Gastrocnemius medialis (tissue), 4 donors: ENCODE data around the gene PFKFB2. TPM values are rescaled to one million over a fixed set of nuclear protein-coding genes. Genes with fewer than 3 reads are reported as not detected.

Source experiments
- ATAC-seq, 2 donors: fragments of 150-250 bp; one replicate each; pipeline ENCODE4 v1.9.1; 2016
- DNase-seq, 2 donors: peaks; one replicate each; pipeline ENCODE4 v3.0.0-alpha.2; 2019
- H3K27ac ChIP-seq, 4 donors: fragments of 200-600 bp; sonication (generic); 1 replicate in 1 of 4; 2 replicates in 3 of 4; pipeline ENCODE4 v1.5.1; 2016 to 2018; ENCODE audit warnings: mild to moderate bottlenecking in 2 of 4, moderate library complexity in 1 of 4
- H3K27me3 ChIP-seq, 3 donors: fragments of 200-600 bp; sonication (generic) in 2 of 3; 1 replicate in 1 of 3; 2 replicates in 2 of 3; pipeline versions ENCODE4 v1.5.1 to v1.6.0; 2016 to 2019; ENCODE audit warnings: mild to moderate bottlenecking in 1 of 3, moderate library complexity in 1 of 3
- H3K36me3 ChIP-seq, 2 donors: fragments of 200-600 bp; sonication (generic) in 1 of 2; one replicate each; pipeline ENCODE4 v1.5.1; 2017 to 2018
- H3K4me1 ChIP-seq, 2 donors: fragments of 200-600 bp; sonication (generic) in 1 of 2; one replicate each; pipeline ENCODE4 v1.5.1; 2016 to 2017; ENCODE audit warnings: mild to moderate bottlenecking in 2 of 2
- H3K4me3 ChIP-seq, 4 donors: fragments of 200-600 bp; sonication (generic) in 3 of 4; 1 replicate in 1 of 4; 2 replicates in 3 of 4; pipeline ENCODE4 v1.5.1; 2016 to 2019; ENCODE audit warnings: mild to moderate bottlenecking in 2 of 4
- H3K9me3 ChIP-seq, 3 donors: fragments of 200-600 bp; sonication (generic) in 2 of 3; 1 replicate in 1 of 3; 2 replicates in 2 of 3; pipeline ENCODE4 v1.5.1; 2016 to 2019
- POLR2A ChIP-seq, 2 donors: fragments of 450-650 bp; IDR thresholded peaks; one replicate each; pipeline ENCODE4 v1.6.1; 2017; ENCODE audit warnings: antibody characterized with exemption in 2 of 2, mild to moderate bottlenecking in 2 of 2, moderate library complexity in 2 of 2
- in situ Hi-C, 4 donors: fragments of 200-750 bp; cut with MboI; loops; one replicate each; pipeline versions ENCODE4 v1.15.0 to v1.8.0; 2017; ENCODE audit warnings: low sequenced_read_pairs in 4 of 4
- intact Hi-C: fragments of 100-400 bp; cut with DNase I; formaldehyde crosslinking; loops from one replicate; pipeline ENCODE4 v1.15.1; 2023; ENCODE audit warnings: low total_unique reads
- total RNA-seq, 4 donors: library from RNA; depleted of rRNA; stranded (reverse); fragments of >200 nt; gene quantifications; one replicate each; pipeline versions ENCODE4 v1.1.0 to v1.2.3, GENCODE V29; 2016
- TF ChIP-seq, protein P1 (sequence below), 5 experiments: fragments of 450-650 bp in 3 of 5; fragments of 200-600 bp in 2 of 5; sonication (generic) in 2 of 5; IDR thresholded peaks in 4 of 5; conservative IDR thresholded peaks in 1 of 5; 1 replicate in 4 of 5; 2 replicates in 1 of 5; pipeline ENCODE4 v1.5.1; 2016 to 2019; ENCODE audit warnings: antibody characterized with exemption in 5 of 5, mild to moderate bottlenecking in 3 of 5, moderate library complexity in 3 of 5

PFKFB2 gene
- total RNA-seq, 4 donors from 2014 or later = 35.5 to 40.3 (median 37.6) TPM

DNA sequence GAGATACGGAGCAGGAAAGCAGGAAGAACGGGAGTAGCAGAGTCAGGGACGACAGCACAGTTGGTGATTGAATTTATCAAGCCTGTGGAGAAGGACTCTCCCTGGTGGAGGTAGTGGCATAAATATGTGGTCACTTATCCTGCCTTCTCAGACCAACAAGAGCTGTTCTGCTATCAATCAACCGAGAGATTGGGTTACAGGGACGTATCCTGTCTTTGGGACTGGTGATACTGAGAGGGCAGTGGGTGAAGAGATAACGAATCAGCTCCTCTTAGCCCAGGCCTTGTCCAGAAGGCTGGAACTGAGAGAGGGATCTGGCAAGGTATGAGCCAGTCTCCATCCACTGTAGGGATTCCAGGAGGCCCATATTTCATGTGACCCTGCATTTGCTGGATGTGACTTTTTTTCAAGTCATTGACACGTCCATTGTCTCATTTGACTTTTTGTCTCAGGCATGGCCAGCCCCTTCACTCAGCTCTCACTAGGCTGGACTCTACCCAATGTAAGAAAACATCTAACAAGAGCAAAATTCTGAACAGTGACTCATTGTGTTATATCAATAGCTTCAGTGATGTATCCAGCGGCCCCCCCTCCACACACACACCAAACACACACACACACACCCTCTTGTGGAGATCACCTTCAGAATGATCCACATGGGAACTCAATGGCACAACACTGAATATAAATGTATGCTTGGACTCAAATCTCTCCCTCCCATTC, 31.8 kb upstream of the PFKFB2 start:
- intact Hi-C loops (no loop called here), in situ Hi-C loops (no loop called here)
- ATAC-seq (no peak), DNase-seq (no peak)
- Histone ChIP-seq H3K27ac (no peak overlapping the region), H3K9me3 (no peaks in the 10 kb centered on the region), H3K4me3 (no peak overlapping the region), H3K27me3 (no peaks in the 10 kb centered on the region), H3K4me1 (peaks cover 14 to 18% of the 10 kb centered on the region in 2 donors), H3K36me3 (no peaks in the 10 kb centered on the region)
- TF ChIP-seq, protein P1, sequence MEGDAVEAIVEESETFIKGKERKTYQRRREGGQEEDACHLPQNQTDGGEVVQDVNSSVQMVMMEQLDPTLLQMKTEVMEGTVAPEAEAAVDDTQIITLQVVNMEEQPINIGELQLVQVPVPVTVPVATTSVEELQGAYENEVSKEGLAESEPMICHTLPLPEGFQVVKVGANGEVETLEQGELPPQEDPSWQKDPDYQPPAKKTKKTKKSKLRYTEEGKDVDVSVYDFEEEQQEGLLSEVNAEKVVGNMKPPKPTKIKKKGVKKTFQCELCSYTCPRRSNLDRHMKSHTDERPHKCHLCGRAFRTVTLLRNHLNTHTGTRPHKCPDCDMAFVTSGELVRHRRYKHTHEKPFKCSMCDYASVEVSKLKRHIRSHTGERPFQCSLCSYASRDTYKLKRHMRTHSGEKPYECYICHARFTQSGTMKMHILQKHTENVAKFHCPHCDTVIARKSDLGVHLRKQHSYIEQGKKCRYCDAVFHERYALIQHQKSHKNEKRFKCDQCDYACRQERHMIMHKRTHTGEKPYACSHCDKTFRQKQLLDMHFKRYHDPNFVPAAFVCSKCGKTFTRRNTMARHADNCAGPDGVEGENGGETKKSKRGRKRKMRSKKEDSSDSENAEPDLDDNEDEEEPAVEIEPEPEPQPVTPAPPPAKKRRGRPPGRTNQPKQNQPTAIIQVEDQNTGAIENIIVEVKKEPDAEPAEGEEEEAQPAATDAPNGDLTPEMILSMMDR (IDR thresholded peaks at IDR 0.05 in 4 of 5, conservative IDR thresholded peaks at IDR 0.05 in 1 of 5) = no peak
- no peak for TF ChIP-seq POLR2A (IDR thresholded peaks at IDR 0.05)

DNA sequence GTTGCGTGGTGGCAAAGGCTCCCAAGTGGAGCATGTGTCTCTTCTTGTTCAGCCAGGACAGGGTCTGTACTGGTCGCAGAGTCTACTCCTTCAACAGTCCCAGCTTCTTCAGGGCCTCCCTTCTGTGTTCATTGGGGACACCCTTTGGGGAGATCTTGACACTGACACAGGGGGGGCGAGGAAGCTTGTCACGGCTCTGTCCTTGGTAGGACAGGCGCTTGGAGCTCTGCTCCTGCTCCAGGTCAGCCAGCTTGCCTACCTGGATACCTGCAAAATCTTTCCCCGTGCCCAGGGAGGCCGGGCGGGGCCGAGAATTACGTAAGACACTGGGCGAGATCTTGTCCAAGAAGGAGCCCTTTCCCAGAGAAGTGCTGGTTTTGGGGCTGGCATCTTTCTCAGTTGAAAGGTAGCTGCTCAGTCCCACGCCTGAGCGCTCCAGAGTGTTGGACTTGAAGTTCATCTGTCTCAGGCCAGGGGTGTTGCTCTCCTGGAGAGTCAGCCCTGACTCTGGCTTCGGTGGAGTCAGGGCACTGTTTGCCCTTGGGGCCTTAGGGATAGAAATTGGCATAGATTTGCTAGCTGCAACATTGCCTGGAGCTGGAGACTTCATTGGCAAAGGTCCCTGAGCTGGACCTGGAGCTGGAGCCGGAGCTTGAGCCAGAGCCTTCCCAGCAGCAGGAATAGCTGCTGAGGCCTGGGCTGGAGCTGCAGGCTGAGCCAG, 31.0 kb upstream of the PFKFB2 start:
- ATAC-seq = no peak
- no peak overlapping the region for H3K4me3 ChIP-seq
- intact Hi-C loops = no loop called here

DNA sequence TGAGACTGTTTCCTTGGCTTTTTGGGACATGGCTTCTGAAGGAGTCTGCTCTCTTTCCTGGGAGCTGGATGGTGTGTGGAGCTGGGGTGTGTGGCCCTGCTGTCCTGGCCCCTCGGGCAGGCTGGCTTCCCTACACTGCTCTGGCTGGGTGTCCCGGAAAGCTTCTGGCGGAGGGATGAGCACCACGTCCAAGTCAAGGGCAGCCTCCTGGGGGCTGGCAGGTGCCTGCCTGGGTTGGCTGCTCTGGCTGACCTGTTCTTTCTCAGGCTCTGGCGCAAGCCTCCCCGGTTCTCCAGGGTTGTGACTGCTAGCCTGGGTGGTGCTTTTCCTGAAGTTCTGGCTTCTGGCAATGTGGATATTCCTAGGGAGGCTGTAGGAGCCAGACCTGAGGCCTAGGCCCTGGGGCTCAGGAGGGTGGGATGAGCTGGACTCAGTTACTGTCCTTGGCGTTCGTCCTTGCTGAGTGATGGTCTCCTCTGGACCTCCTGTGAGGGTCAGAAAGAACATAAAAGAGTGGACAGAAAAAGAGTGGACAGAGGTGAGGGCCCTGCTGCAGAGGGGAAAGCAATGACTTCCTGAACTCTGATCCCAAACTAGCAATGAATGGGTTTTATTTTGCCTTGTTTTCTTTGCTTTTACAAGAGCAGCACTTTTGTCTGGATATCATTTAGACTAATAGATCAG, 29.9 kb upstream of the PFKFB2 start:
- H3K4me1 ChIP-seq = peaks cover 15 to 19% of the 10 kb centered on the region in 2 donors
- TF ChIP-seq POLR2A (IDR thresholded peaks at IDR 0.05) = no peak
- TF ChIP-seq, protein P1 (IDR thresholded peaks at IDR 0.05 in 4 of 5, conservative IDR thresholded peaks at IDR 0.05 in 1 of 5) = no peak
- intact Hi-C loops (no loop called here), in situ Hi-C loops (no loop called here)
- no peaks in the 10 kb centered on the region for H3K9me3 ChIP-seq
- ATAC-seq = no peak
- H3K27ac ChIP-seq = no peak overlapping the region
- H3K4me3 ChIP-seq = no peak overlapping the region
- no peaks in the 10 kb centered on the region for H3K27me3 ChIP-seq
- DNase-seq = no peak
- H3K36me3 ChIP-seq = no peaks in the 10 kb centered on the region

More for the DNA sequence above, 31.0 kb upstream of the PFKFB2 start:
- Histone ChIP-seq H3K36me3 (no peaks in the 10 kb centered on the region), H3K27ac (no peak overlapping the region), H3K27me3 (no peaks in the 10 kb centered on the region), H3K9me3 (no peaks in the 10 kb centered on the region), H3K4me1 (peaks cover 15 to 19% of the 10 kb centered on the region in 2 donors)
- DNase-seq = no peak
- TF ChIP-seq, protein P1 (IDR thresholded peaks at IDR 0.05 in 4 of 5, conservative IDR thresholded peaks at IDR 0.05 in 1 of 5) = no peak
- no peak for TF ChIP-seq POLR2A (IDR thresholded peaks at IDR 0.05)
- in situ Hi-C loops = no loop called here

DNA sequence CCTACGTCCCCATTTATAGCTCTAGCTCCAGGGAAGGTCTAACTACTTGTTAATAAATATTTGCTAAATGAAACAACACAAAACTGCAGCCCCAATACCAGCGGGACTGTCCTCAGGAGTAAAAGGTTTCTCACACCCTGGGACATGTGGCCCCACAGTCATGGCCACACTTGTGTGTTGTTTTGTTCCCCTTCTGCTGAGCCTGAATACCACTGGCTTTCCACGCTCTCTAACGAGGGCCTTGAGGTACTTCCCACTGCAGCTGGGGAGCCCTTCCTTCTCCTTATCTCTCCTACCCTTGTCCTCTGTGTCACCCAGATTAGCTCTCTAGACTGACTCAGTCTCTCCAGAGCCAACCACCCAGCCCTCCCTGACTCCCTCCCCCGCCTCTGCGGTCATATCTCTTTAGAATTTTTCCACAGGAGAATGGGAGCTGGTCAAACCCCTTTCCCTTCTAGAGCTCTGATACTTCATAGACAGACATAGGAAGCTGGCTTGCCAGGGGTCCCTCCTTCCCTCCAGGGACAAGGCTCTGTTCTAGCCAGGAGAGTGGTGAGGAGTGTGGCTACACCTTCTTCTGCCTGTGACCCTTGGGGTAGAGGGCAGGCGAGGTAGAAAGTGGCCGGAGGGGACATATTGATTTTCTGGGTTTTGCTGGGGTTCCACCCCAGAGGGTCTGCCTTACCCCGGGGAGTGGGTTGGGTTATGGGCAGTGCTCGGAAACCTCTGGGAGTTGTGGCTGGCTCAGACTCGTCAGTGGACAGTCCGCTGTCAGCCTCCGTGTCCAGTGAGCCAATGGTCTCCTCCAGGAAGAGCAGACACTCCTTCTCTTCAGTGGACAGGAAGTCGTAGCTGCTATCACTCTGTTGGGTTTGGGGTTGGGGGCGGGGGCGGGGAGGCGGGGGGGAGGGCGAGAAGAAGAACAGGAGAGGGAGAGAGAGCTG, 28.6 kb upstream of the PFKFB2 start:
- no peaks in the 10 kb centered on the region for H3K27me3 ChIP-seq
- H3K9me3 ChIP-seq = no peaks in the 10 kb centered on the region
- peaks cover 15 to 19% of the 10 kb centered on the region in 2 donors for H3K4me1 ChIP-seq
- in situ Hi-C loops (no loop called here), intact Hi-C loops (no loop called here)
- no peak overlapping the region for H3K27ac ChIP-seq
- TF ChIP-seq, protein P1 (IDR thresholded peaks at IDR 0.05 in 4 of 5, conservative IDR thresholded peaks at IDR 0.05 in 1 of 5) = no peak
- no peak for TF ChIP-seq POLR2A (IDR thresholded peaks at IDR 0.05)
- H3K4me3 ChIP-seq = no peak overlapping the region
- DNase-seq = no peak
- no peaks in the 10 kb centered on the region for H3K36me3 ChIP-seq
- ATAC-seq = no peak
